Measurements from ENCODE around the gene PIGH.

PIGH gene

GRCh38 chr14:67576216-67576955, 23.7 kb downstream of the PIGH start:
- in situ Hi-C loops (cut with HindIII; ENCODE audit: low sequenced_read_pairs): loop anchor here (5.0 kb wide), 1 partner anchor 149 kb away; no protein-coding TSS in a partner anchor

GRCh38 chr14:67575684-67576083, 24.4 kb downstream of the PIGH start:
- in situ Hi-C loops (cut with HindIII; ENCODE audit: low sequenced_read_pairs): loop anchor here (5.0 kb wide), 1 partner anchor 148 kb away; no protein-coding TSS in a partner anchor

GRCh38 chr14:67574806-67575205, 25.3 kb downstream of the PIGH start:
- in situ Hi-C loops (cut with HindIII; ENCODE audit: low sequenced_read_pairs): loop anchor here (5.0 kb wide), 1 partner anchor 148 kb away; no protein-coding TSS in a partner anchor

- in situ Hi-C loops (cut with HindIII; ENCODE audit: low sequenced_read_pairs): no loop called here
Observed at GRCh38 chr14:67574156-67574555, 25.9 kb downstream of the PIGH start.

GRCh38 chr14:67573228-67574010, 26.6 kb downstream of the PIGH start:
- in situ Hi-C loops (cut with HindIII; ENCODE audit: low sequenced_read_pairs): no loop called here

GRCh38 chr14:67572608-67573007, 27.5 kb downstream of the PIGH start:
- in situ Hi-C loops (cut with HindIII; ENCODE audit: low sequenced_read_pairs): no loop called here

- in situ Hi-C loops (cut with HindIII; ENCODE audit: low sequenced_read_pairs): no loop called here
Observed at GRCh38 chr14:67571991-67572323, 28.1 kb downstream of the PIGH start.

GRCh38 chr14:67571275-67571990, 28.6 kb downstream of the PIGH start:
- in situ Hi-C loops (cut with HindIII; ENCODE audit: low sequenced_read_pairs): no loop called here

GRCh38 chr14:67570453-67570852, 29.6 kb downstream of the PIGH start:
- in situ Hi-C loops (cut with HindIII; ENCODE audit: low sequenced_read_pairs): no loop called here

- in situ Hi-C loops (cut with HindIII; ENCODE audit: low sequenced_read_pairs): no loop called here
Observed at GRCh38 chr14:67569651-67570290, 30.3 kb downstream of the PIGH start.

- in situ Hi-C loops (cut with HindIII; ENCODE audit: low sequenced_read_pairs): no loop called here
Observed at GRCh38 chr14:67569011-67569650, 30.9 kb downstream of the PIGH start.

GRCh38 chr14:67567654-67568053, 32.4 kb downstream of the PIGH start:
- in situ Hi-C loops (cut with HindIII; ENCODE audit: low sequenced_read_pairs): no loop called here

GRCh38 chr14:67566908-67567307, 33.2 kb downstream of the PIGH start:
- in situ Hi-C loops (cut with HindIII; ENCODE audit: low sequenced_read_pairs): no loop called here

GRCh38 chr14:67564236-67564635, 35.8 kb downstream of the PIGH start:
- in situ Hi-C loops (cut with HindIII; ENCODE audit: low sequenced_read_pairs): no loop called here

- in situ Hi-C loops (cut with HindIII; ENCODE audit: low sequenced_read_pairs): no loop called here
Observed at GRCh38 chr14:67562776-67563150, 37.3 kb downstream of the PIGH start.

GRCh38 chr14:67562025-67562775, 37.9 kb downstream of the PIGH start:
- in situ Hi-C loops (cut with HindIII; ENCODE audit: low sequenced_read_pairs): no loop called here

- in situ Hi-C loops (cut with HindIII; ENCODE audit: low sequenced_read_pairs): no loop called here
Observed at GRCh38 chr14:67559639-67560038, 40.4 kb downstream of the PIGH start.

- in situ Hi-C loops (cut with HindIII; ENCODE audit: low sequenced_read_pairs): no loop called here
Observed at GRCh38 chr14:67557656-67558055, 42.4 kb downstream of the PIGH start.

- in situ Hi-C loops (cut with HindIII; ENCODE audit: low sequenced_read_pairs): no loop called here
Observed at GRCh38 chr14:67557118-67557517, 43.0 kb downstream of the PIGH start.

- in situ Hi-C loops (cut with HindIII; ENCODE audit: low sequenced_read_pairs): no loop called here
Observed at GRCh38 chr14:67556671-67557070, 43.4 kb downstream of the PIGH start.
